Astrocyte of the cerebellum (primary cell): Measurements from ENCODE around the gene DIP2C.

Experiments
- DNase-seq: peaks from one replicate; pipeline ENCODE4 v3.0.0-alpha.2; 2011; ENCODE audit warnings: low read depth
- H3K4me3 ChIP-seq: 2 replicates; pipeline ENCODE4 v1.5.1; 2011; ENCODE audit warnings: mild to moderate bottlenecking, low read depth, low read length, moderate library complexity
- in situ Hi-C: cut with HindIII; loops from 2 replicates; pipeline ENCODE4 v1.10.0; 2017; ENCODE audit warnings: low sequenced_read_pairs
- TF ChIP-seq, protein P1 (sequence below): IDR thresholded peaks from 2 replicates; pipeline ENCODE4 v1.5.1; 2012; ENCODE audit warnings: low read length, low read depth, moderate library complexity, mild to moderate bottlenecking; ENCODE audit errors: missing control alignments

The DIP2C gene

GRCh38 chr10:375815-376505, 313.5 kb downstream of the DIP2C start:
- in situ Hi-C loops = no loop called here
- DNase-seq = no peak
- TF ChIP-seq, protein P1, sequence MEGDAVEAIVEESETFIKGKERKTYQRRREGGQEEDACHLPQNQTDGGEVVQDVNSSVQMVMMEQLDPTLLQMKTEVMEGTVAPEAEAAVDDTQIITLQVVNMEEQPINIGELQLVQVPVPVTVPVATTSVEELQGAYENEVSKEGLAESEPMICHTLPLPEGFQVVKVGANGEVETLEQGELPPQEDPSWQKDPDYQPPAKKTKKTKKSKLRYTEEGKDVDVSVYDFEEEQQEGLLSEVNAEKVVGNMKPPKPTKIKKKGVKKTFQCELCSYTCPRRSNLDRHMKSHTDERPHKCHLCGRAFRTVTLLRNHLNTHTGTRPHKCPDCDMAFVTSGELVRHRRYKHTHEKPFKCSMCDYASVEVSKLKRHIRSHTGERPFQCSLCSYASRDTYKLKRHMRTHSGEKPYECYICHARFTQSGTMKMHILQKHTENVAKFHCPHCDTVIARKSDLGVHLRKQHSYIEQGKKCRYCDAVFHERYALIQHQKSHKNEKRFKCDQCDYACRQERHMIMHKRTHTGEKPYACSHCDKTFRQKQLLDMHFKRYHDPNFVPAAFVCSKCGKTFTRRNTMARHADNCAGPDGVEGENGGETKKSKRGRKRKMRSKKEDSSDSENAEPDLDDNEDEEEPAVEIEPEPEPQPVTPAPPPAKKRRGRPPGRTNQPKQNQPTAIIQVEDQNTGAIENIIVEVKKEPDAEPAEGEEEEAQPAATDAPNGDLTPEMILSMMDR = no peak
- H3K4me3 ChIP-seq = no peak overlapping the region

- TF ChIP-seq, protein P1 = no peak
- in situ Hi-C loops = no loop called here
- no peak for DNase-seq
- no peak overlapping the region for H3K4me3 ChIP-seq
Measured at GRCh38 chr10:374354-374753, 315.1 kb downstream of the DIP2C start.

- no peak overlapping the region for H3K4me3 ChIP-seq
- TF ChIP-seq, protein P1 = no peak
- DNase-seq = peak; percentile 76
- in situ Hi-C loops = no loop called here
Measured at GRCh38 chr10:373526-374309, 315.8 kb downstream of the DIP2C start.

DNA sequence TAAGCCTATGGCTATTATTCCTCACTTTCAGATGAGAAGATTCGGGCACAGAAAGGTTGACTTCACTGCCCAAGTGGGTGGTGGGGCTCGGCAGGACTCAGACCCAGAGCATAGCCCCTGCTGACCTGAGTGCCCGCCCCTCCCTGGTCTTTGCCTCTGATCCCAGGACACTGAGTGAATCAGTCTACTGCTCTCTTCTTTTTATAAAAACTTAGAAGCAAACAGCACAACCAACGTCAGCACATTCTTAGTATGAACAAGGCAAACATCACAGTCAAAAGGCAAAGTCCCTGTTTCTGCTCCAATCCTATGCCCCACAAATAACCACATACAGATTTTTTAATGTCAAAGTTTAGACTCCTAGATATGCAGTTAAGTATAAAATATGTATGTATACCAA, 316.5 kb downstream of the DIP2C start:
- in situ Hi-C loops = no loop called here
- DNase-seq = peak; percentile 23
- H3K4me3 ChIP-seq = no peak overlapping the region
- TF ChIP-seq, protein P1 = no peak

DNA sequence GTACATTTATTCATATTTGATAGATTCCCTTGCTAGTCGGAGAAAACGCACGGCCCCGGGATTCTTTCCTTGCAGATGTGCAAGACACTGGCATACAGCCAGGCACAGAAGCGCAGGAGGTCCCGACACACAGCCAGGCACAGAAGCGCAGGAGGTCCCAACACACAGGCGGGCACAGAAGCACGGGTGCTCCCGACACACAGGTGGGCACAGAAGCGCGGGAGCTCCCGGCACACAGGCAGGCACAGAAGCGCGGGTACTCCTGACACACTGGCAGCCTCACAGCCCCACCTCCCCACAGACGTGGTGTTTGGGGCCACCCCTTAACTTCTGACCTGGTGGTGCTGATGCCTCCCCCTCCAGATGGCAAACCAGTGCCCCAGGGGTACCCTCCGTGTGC, 316.9 kb downstream of the DIP2C start:
- TF ChIP-seq, protein P1 = no peak
- in situ Hi-C loops = no loop called here
- no peak for DNase-seq
- H3K4me3 ChIP-seq = no peak overlapping the region

- in situ Hi-C loops = no loop called here
- H3K4me3 ChIP-seq = no peak overlapping the region
- TF ChIP-seq, protein P1 = no peak
- no peak for DNase-seq
Measured at GRCh38 chr10:371515-371914, 318.0 kb downstream of the DIP2C start.
